HCT116 (cell line): ENCODE data around the gene ZNF311. TPM values are rescaled to one million over a fixed set of nuclear protein-coding genes. Genes with fewer than 3 reads are reported as not detected.

Experiments
- CEBPB ChIP-seq: IDR thresholded peaks from 2 replicates; pipeline ENCODE4 v1.6.1; 2012; ENCODE audit warnings: low read depth
- EGR1 ChIP-seq: IDR thresholded peaks from 2 replicates; pipeline ENCODE4 v1.6.1; 2012; ENCODE audit warnings: low read depth
- ELF1 ChIP-seq: IDR thresholded peaks from 2 replicates; pipeline ENCODE4 v1.6.1; 2012; ENCODE audit warnings: low read depth, borderline replicate concordance
- EZH2phosphoT487 ChIP-seq: fragments of 200-600 bp; IDR thresholded peaks from 2 replicates; pipeline ENCODE4 v1.6.1; 2018; ENCODE audit warnings: antibody characterized with exemption, borderline replicate concordance
- JUND ChIP-seq: IDR thresholded peaks from 2 replicates; pipeline ENCODE4 v1.6.1; 2012
- POLR2AphosphoS5 ChIP-seq: IDR thresholded peaks from 2 replicates; pipeline ENCODE4 v1.6.1; 2011; ENCODE audit warnings: mild to moderate bottlenecking, low read depth, low read length, moderate library complexity
- RAD21 ChIP-seq: IDR thresholded peaks from 2 replicates; pipeline ENCODE4 v1.6.1; 2012; ENCODE audit warnings: low read depth, mild to moderate bottlenecking
- SRF ChIP-seq: IDR thresholded peaks from 2 replicates; pipeline ENCODE4 v1.6.1; 2012; ENCODE audit warnings: low read depth
- TCF7L2 ChIP-seq: IDR thresholded peaks from 2 replicates; pipeline ENCODE4 v1.7.0; 2011; ENCODE audit warnings: borderline replicate concordance, inconsistent platforms; ENCODE audit not compliant: insufficient read depth, insufficient read length; ENCODE audit errors: extremely low read depth
- ZNF274 ChIP-seq: fragments of 200-500 bp; sonication (Bioruptor generic); IDR thresholded peaks from 2 replicates; pipeline ENCODE4 v1.6.1; 2014; ENCODE audit warnings: mild to moderate bottlenecking, low read depth, low read length, inconsistent platforms
- total RNA-seq: library from RNA; stranded (reverse); gene quantifications from one replicate; pipeline ENCODE4 v1.2.1, GENCODE V29; 2021; ENCODE audit not compliant: unreplicated experiment
- TF ChIP-seq, protein P1 (sequence below): IDR thresholded peaks from 2 replicates; pipeline ENCODE4 v1.6.1; 2011; ENCODE audit warnings: mild to moderate bottlenecking, low read length, moderate library complexity; ENCODE audit not compliant: insufficient replicate concordance; ENCODE audit errors: extremely low read depth
- TF ChIP-seq, protein P2 (sequence below): IDR thresholded peaks from 2 replicates; pipeline ENCODE4 v1.6.1; 2012
- TF ChIP-seq, protein P3 (sequence below): IDR thresholded peaks from 2 replicates; pipeline ENCODE4 v1.6.1; 2012; ENCODE audit warnings: low read depth

Gene ZNF311
- total RNA-seq, 1 experiment from 2014 or later: not detected

DNA sequence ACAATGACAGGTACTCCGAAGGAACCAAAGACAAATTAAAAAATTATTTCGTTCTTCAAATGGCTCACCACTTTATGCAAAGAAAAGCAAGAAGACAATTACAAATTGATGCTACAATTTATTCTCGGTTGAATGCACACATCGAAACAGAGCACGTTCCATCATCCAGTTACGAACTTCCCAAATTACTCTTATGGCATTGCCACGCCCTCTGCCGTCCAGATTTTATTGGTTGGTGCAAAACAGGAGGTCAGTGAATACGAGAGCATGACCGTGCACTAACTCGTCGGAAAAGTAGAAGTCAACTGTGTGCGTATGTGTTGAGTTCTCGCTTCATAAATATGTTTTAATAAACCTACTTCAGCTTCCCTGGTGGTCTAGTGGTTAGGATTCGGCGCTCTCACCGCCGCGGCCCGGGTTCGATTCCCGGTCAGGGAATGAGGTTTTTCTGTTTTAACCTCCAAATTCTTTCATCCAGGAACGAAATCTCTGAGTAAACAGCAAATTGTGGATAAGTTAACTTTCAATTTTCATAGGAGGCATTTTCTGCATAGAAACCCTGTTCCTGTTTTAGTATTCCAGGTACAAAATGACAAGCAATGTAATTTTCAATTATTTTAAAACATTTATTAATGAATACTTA, 23.2 kb downstream of the ZNF311 start (continued):
- TF ChIP-seq, protein P1, sequence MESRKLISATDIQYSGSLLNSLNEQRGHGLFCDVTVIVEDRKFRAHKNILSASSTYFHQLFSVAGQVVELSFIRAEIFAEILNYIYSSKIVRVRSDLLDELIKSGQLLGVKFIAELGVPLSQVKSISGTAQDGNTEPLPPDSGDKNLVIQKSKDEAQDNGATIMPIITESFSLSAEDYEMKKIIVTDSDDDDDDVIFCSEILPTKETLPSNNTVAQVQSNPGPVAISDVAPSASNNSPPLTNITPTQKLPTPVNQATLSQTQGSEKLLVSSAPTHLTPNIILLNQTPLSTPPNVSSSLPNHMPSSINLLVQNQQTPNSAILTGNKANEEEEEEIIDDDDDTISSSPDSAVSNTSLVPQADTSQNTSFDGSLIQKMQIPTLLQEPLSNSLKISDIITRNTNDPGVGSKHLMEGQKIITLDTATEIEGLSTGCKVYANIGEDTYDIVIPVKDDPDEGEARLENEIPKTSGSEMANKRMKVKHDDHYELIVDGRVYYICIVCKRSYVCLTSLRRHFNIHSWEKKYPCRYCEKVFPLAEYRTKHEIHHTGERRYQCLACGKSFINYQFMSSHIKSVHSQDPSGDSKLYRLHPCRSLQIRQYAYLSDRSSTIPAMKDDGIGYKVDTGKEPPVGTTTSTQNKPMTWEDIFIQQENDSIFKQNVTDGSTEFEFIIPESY: peak; percentile 34
- TF ChIP-seq ZNF274 (no peak), CEBPB (no peak), ELF1 (no peak; the same call in 1 of the 2 replicates), RAD21 (peak; percentile 45; the same call in 1 of the 2 replicates), POLR2AphosphoS5 (no peak), EGR1 (no peak; the same call in 1 of the 2 replicates), EZH2phosphoT487 (no peak), JUND (no peak), TCF7L2 (no peak), SRF (peak; percentile 5; the same call in 1 of the 2 replicates)
- TF ChIP-seq, protein P2, sequence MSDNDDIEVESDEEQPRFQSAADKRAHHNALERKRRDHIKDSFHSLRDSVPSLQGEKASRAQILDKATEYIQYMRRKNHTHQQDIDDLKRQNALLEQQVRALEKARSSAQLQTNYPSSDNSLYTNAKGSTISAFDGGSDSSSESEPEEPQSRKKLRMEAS: peak; percentile 25; the same call in 1 of the 2 replicates
- TF ChIP-seq, protein P3, sequence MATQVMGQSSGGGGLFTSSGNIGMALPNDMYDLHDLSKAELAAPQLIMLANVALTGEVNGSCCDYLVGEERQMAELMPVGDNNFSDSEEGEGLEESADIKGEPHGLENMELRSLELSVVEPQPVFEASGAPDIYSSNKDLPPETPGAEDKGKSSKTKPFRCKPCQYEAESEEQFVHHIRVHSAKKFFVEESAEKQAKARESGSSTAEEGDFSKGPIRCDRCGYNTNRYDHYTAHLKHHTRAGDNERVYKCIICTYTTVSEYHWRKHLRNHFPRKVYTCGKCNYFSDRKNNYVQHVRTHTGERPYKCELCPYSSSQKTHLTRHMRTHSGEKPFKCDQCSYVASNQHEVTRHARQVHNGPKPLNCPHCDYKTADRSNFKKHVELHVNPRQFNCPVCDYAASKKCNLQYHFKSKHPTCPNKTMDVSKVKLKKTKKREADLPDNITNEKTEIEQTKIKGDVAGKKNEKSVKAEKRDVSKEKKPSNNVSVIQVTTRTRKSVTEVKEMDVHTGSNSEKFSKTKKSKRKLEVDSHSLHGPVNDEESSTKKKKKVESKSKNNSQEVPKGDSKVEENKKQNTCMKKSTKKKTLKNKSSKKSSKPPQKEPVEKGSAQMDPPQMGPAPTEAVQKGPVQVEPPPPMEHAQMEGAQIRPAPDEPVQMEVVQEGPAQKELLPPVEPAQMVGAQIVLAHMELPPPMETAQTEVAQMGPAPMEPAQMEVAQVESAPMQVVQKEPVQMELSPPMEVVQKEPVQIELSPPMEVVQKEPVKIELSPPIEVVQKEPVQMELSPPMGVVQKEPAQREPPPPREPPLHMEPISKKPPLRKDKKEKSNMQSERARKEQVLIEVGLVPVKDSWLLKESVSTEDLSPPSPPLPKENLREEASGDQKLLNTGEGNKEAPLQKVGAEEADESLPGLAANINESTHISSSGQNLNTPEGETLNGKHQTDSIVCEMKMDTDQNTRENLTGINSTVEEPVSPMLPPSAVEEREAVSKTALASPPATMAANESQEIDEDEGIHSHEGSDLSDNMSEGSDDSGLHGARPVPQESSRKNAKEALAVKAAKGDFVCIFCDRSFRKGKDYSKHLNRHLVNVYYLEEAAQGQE: no peak
